GM12891 (cell line): ENCODE measurements around the gene SCGB1C1.

Source experiments
- POLR2A ChIP-seq: IDR thresholded peaks from 2 replicates; pipeline ENCODE4 v1.6.1; 2011; ENCODE audit warnings: low read depth, low read length, control low read depth
- POLR2AphosphoS5 ChIP-seq: IDR thresholded peaks from 2 replicates; pipeline ENCODE4 v1.6.1; 2011; ENCODE audit warnings: low read depth, low read length, control low read depth
- POU2F2 ChIP-seq: IDR thresholded peaks from 2 replicates; pipeline ENCODE4 v1.6.1; 2011; ENCODE audit warnings: low read depth, mild to moderate bottlenecking, control low read depth, low read length, moderate library complexity
- TAF1 ChIP-seq: IDR thresholded peaks from 2 replicates; pipeline ENCODE4 v1.6.1; 2011; ENCODE audit warnings: low read depth, low read length, control low read depth

DNA sequence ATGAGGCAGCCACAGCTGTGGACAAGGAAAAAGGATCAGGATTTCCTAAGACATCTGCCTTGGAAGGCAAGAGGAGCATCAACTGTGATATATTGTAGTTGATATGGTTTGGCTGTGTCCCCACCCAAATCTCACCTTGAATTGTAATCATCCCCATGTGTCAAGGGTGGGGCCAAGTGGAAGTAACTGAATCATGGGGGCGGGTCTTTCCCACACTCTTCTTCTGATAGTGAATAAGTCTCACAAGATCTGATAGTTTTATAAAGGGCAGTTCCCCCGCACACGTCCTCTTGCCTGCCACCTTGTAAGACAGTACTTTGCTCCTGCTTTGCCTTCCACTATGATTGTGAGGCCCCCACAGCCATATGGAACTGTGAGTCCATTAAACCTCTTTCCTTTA lies 24.8 kb downstream of the SCGB1C1 start:
- TF ChIP-seq TAF1 (no peak), POLR2A (no peak), POLR2AphosphoS5 (no peak), POU2F2 (no peak)
